HG03159 (cell line): ENCODE results near the gene TLL2.

Experiments
- ATAC-seq: cut with Tn5 transposase; IDR thresholded peaks from one replicate; pipeline ENCODE4 v1.9.1; 2021; ENCODE audit warnings: mild to moderate bottlenecking, moderate library complexity; ENCODE audit not compliant: unreplicated experiment

The TLL2 gene

GRCh38 chr10:96431211-96431970 lies 82.3 kb downstream of the TLL2 start:
- no peak for ATAC-seq

GRCh38 chr10:96427291-96427690 lies 86.4 kb downstream of the TLL2 start:
- no peak for ATAC-seq

- ATAC-seq, result no peak
Measured at GRCh38 chr10:96422525-96422924, 91.2 kb downstream of the TLL2 start.

GRCh38 chr10:96421995-96422394 lies 91.7 kb downstream of the TLL2 start:
- no peak for ATAC-seq

GRCh38 chr10:96420228-96421009 lies 93.3 kb downstream of the TLL2 start:
- ATAC-seq, result no peak

GRCh38 chr10:96419351-96419750 lies 94.4 kb downstream of the TLL2 start:
- ATAC-seq, result no peak

GRCh38 chr10:96418582-96418981 lies 95.1 kb downstream of the TLL2 start:
- no peak for ATAC-seq

- ATAC-seq, result no peak
Measured at GRCh38 chr10:96417441-96417840, 96.3 kb downstream of the TLL2 start.

- ATAC-seq, result no peak
Measured at GRCh38 chr10:96416643-96417042, 97.1 kb downstream of the TLL2 start.

GRCh38 chr10:96415891-96416554 lies 97.7 kb downstream of the TLL2 start:
- ATAC-seq, result no peak

GRCh38 chr10:96415150-96415890 lies 98.4 kb downstream of the TLL2 start:
- ATAC-seq, result no peak

- ATAC-seq, result no peak
Measured at GRCh38 chr10:96414303-96414702, 99.4 kb downstream of the TLL2 start.

GRCh38 chr10:96413151-96413787 lies 100.5 kb downstream of the TLL2 start:
- no peak for ATAC-seq

- ATAC-seq, result no peak
Measured at GRCh38 chr10:96411716-96412320, 101.9 kb downstream of the TLL2 start.

- ATAC-seq, result no peak
Measured at GRCh38 chr10:96410296-96410695, 103.4 kb downstream of the TLL2 start.

GRCh38 chr10:96408201-96408600 lies 105.5 kb downstream of the TLL2 start:
- no peak for ATAC-seq

GRCh38 chr10:96407560-96408069 lies 106.1 kb downstream of the TLL2 start:
- no peak for ATAC-seq

- no peak for ATAC-seq
Measured at GRCh38 chr10:96406091-96406490, 107.6 kb downstream of the TLL2 start.

GRCh38 chr10:96402417-96403305 lies 111.1 kb downstream of the TLL2 start:
- ATAC-seq, result no peak
